ENCODE data around the gene NEU2. TPM values are rescaled to one million over a fixed set of nuclear protein-coding genes. Genes with fewer than 3 reads are reported as not detected.

NEU2 gene
- total and polyA plus RNA-seq, 2 of the 13 experiments (the other 11 are each of a cell fraction or from before 2014, with no cell fraction given), result not detected

DNA sequence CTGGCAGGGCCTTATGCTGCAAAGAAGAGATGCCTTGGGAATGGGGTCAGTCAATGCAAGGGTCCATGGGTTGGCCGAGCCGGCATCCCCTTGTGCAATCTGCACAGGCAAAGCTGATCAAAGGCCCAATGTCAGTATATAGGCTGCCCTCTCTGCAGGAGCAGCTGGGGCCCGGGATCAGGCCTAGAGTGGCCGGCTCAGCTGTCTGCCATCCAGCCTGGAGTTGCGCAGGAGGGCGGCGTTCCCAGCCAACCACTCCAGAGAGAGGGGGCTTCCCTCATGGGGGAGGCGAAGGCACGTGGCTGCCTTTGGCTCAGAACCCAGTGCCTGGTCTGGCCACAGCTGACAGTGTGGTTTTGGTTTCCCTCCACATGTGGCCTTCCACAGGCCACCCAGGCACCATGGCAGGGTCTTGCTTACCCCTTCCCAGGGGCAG lies 31.5 kb downstream of the NEU2 start (continued):
- TF ChIP-seq NONO (IDR thresholded peaks at IDR 0.05) (no peak), NONO (CRISPR knock-in tag; conservative IDR thresholded peaks at IDR 0.05) (peak; percentile 19; the same call in 1 of the 2 replicates), ZNF121 (CRISPR knock-in tag; IDR thresholded peaks at IDR 0.05) (no peak), ZNF333 (CRISPR knock-in tag; IDR thresholded peaks at IDR 0.05; ENCODE audit: borderline replicate concordance) (no peak), ZNF326 (CRISPR knock-in tag; IDR thresholded peaks at IDR 0.05; ENCODE audit: borderline replicate concordance) (no peak), ZNF451 (CRISPR knock-in tag; IDR thresholded peaks at IDR 0.05) (no peak), MTF1 (CRISPR knock-in tag; IDR thresholded peaks at IDR 0.05) (no peak), RBM22 (optimal IDR thresholded peaks at IDR 0.05; ENCODE audit: low read length) (no peak), ZBTB21 (CRISPR knock-in tag; IDR thresholded peaks at IDR 0.05) (no peak), PRPF4 (IDR thresholded peaks at IDR 0.05; ENCODE audit: low read depth, low read length, poor library complexity, severe bottlenecking) (no peak), ZSCAN12 (CRISPR knock-in tag; IDR thresholded peaks at IDR 0.05) (no peak), PHF8 (CRISPR knock-in tag; IDR thresholded peaks at IDR 0.05) (no peak)
- TF ChIP-seq, protein P1, sequence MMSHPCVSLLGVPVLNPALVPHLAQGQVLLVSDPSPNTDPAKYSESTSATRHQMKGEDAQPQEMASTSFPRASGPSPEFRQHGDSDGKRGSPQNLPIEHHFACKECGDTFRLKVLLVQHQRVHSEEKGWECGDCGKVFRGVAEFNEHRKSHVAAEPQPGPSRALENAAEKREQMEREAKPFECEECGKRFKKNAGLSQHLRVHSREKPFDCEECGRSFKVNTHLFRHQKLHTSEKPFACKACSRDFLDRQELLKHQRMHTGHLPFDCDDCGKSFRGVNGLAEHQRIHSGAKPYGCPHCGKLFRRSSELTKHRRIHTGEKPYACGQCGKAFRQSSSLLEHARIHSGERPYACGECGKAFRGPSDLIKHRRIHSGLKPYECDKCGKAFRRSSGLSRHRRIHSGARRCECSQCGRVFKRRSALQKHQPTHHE (CRISPR knock-in tag; IDR thresholded peaks at IDR 0.05; ENCODE audit: borderline replicate concordance), result no peak
- TF ChIP-seq, protein P2, sequence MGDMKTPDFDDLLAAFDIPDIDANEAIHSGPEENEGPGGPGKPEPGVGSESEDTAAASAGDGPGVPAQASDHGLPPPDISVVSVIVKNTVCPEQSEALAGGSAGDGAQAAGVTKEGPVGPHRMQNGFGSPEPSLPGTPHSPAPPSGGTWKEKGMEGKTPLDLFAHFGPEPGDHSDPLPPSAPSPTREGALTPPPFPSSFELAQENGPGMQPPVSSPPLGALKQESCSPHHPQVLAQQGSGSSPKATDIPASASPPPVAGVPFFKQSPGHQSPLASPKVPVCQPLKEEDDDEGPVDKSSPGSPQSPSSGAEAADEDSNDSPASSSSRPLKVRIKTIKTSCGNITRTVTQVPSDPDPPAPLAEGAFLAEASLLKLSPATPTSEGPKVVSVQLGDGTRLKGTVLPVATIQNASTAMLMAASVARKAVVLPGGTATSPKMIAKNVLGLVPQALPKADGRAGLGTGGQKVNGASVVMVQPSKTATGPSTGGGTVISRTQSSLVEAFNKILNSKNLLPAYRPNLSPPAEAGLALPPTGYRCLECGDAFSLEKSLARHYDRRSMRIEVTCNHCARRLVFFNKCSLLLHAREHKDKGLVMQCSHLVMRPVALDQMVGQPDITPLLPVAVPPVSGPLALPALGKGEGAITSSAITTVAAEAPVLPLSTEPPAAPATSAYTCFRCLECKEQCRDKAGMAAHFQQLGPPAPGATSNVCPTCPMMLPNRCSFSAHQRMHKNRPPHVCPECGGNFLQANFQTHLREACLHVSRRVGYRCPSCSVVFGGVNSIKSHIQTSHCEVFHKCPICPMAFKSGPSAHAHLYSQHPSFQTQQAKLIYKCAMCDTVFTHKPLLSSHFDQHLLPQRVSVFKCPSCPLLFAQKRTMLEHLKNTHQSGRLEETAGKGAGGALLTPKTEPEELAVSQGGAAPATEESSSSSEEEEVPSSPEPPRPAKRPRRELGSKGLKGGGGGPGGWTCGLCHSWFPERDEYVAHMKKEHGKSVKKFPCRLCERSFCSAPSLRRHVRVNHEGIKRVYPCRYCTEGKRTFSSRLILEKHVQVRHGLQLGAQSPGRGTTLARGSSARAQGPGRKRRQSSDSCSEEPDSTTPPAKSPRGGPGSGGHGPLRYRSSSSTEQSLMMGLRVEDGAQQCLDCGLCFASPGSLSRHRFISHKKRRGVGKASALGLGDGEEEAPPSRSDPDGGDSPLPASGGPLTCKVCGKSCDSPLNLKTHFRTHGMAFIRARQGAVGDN (CRISPR knock-in tag; IDR thresholded peaks at IDR 0.05), result peak; percentile 5; the same call in 1 of the 2 replicates
- TF ChIP-seq, protein P3, sequence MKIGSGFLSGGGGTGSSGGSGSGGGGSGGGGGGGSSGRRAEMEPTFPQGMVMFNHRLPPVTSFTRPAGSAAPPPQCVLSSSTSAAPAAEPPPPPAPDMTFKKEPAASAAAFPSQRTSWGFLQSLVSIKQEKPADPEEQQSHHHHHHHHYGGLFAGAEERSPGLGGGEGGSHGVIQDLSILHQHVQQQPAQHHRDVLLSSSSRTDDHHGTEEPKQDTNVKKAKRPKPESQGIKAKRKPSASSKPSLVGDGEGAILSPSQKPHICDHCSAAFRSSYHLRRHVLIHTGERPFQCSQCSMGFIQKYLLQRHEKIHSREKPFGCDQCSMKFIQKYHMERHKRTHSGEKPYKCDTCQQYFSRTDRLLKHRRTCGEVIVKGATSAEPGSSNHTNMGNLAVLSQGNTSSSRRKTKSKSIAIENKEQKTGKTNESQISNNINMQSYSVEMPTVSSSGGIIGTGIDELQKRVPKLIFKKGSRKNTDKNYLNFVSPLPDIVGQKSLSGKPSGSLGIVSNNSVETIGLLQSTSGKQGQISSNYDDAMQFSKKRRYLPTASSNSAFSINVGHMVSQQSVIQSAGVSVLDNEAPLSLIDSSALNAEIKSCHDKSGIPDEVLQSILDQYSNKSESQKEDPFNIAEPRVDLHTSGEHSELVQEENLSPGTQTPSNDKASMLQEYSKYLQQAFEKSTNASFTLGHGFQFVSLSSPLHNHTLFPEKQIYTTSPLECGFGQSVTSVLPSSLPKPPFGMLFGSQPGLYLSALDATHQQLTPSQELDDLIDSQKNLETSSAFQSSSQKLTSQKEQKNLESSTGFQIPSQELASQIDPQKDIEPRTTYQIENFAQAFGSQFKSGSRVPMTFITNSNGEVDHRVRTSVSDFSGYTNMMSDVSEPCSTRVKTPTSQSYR (CRISPR knock-in tag; IDR thresholded peaks at IDR 0.05; ENCODE audit: borderline replicate concordance), result no peak
- TF ChIP-seq, protein P4, sequence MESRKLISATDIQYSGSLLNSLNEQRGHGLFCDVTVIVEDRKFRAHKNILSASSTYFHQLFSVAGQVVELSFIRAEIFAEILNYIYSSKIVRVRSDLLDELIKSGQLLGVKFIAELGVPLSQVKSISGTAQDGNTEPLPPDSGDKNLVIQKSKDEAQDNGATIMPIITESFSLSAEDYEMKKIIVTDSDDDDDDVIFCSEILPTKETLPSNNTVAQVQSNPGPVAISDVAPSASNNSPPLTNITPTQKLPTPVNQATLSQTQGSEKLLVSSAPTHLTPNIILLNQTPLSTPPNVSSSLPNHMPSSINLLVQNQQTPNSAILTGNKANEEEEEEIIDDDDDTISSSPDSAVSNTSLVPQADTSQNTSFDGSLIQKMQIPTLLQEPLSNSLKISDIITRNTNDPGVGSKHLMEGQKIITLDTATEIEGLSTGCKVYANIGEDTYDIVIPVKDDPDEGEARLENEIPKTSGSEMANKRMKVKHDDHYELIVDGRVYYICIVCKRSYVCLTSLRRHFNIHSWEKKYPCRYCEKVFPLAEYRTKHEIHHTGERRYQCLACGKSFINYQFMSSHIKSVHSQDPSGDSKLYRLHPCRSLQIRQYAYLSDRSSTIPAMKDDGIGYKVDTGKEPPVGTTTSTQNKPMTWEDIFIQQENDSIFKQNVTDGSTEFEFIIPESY (CRISPR knock-in tag; IDR thresholded peaks at IDR 0.05), result no peak
- TF ChIP-seq, protein P5, sequence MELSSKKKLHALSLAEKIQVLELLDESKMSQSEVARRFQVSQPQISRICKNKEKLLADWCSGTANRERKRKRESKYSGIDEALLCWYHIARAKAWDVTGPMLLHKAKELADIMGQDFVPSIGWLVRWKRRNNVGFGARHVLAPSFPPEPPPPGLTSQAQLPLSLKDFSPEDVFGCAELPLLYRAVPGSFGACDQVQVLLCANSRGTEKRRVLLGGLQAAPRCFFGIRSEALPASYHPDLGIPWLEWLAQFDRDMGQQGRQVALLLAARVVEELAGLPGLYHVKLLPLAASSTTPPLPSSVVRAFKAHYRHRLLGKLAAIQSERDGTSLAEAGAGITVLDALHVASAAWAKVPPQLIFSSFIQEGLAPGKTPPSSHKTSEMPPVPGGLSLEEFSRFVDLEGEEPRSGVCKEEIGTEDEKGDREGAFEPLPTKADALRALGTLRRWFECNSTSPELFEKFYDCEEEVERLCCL (CRISPR knock-in tag; IDR thresholded peaks at IDR 0.05; ENCODE audit: borderline replicate concordance), result no peak

Measured in HepG2 (cell line).